OCI-M2 (cell line): ENCODE results near the gene GOLGA8B.
"Not testable (repeated sequence)": the region's sequence is repeated elsewhere in the genome, so short reads cannot be mapped to it uniquely, and the experiment has no call there.

Source experiments
- DNase-seq: peaks from one replicate; lab custom pipeline; 2025; ENCODE audit not compliant: unreplicated experiment; lab: John Stamatoyannopoulos, UW

The GOLGA8B gene

DNA sequence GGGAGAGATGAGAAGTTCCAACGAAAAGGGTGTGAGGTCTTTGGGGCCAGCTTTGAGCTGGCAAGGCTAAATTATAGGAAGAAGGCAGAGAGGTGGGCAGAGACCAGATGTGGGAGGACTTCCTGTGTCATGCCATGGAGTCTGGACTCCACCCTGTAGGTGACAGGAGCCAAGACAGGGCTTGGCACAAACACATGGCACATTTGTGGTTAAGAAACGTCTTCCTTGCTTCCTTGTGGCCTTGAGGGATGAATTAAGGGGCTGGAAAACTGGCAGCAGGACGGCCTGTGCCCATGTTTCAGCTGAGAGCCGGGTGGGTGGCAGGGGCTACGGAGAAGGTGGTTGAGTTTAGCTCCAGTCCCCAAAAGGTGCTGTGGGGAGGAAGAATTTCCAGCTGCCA, 18.7 kb downstream of the GOLGA8B start:
- DNase-seq: not testable (repeated sequence)

DNA sequence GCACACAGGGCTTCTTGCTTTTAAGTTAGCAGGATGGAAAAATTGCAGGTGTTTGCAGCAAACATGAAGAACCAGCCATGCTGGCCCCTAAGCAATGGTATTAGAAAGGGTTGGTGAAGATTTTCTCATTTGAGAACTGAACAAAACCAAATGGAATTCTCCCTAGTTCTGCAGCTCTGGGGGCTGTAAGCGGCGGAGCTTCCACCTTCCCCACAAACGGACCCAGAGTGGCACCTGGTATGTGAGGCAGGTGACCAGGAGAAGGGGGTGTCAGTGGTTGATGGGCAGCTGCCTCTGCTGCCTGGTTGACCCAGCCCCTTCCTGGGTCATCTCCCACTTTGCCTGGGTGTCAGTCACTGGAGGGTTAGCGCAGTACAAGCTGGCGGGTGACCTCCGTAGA, 22.6 kb downstream of the GOLGA8B start:
- not testable (repeated sequence) for DNase-seq

DNA sequence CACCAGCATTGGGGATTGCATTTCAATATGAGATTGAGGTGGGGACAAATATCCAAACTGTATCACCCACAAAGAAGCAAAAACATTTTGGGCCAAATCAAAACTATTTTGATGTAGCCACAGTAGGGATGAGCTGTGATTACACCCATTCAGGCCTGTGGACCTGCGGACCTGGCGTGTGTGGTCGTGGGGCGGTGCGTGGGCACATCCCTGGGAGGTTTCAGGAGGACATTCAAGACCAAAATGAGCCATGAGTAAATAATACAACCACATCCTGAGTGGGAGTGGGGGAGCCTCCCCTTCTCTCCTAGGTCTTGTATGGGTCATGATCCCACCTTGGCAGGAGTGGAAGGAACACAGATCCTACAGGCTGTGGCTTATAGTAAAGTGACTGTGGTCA, 23.7 kb downstream of the GOLGA8B start:
- not testable (repeated sequence) for DNase-seq

DNA sequence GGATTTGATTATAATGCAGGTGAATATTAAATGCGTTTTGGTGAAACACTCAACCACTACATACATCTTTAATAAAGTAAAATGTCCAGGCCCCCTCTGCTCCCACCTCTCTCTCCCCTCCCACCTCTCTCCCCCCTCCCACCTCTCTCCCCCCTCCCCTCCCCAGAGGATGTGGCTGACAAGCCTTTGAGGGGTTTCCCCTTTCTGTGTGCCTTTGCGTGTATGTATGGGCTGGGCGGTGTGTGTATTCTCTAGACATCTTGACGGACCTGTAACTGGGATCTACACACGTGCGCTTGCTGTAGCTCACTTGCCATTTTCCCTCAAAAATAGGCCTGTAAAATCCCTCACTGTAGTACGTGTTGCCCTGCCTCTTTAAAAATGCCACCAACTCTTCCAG, 28.3 kb downstream of the GOLGA8B start:
- not testable (repeated sequence) for DNase-seq

DNA sequence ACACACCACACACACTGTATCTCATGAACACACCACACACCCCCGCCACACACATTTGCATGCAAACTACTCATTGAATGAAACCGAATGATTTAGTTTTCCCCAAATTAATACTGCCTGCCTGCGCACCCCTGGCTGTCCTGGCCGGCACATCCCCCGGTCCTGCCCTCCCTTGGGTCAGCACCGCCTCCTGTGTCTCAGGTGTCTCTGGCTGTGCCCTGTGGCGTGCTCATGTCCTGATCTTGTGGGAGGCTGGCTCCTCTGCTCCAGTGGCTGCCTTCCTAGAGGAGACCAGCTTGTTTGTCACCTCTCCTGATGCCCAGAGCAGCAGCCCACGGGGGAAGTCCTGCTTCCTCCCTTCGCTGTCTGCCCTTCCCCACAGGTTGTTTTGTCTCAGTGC, 28.7 kb downstream of the GOLGA8B start:
- DNase-seq: not testable (repeated sequence)

DNA sequence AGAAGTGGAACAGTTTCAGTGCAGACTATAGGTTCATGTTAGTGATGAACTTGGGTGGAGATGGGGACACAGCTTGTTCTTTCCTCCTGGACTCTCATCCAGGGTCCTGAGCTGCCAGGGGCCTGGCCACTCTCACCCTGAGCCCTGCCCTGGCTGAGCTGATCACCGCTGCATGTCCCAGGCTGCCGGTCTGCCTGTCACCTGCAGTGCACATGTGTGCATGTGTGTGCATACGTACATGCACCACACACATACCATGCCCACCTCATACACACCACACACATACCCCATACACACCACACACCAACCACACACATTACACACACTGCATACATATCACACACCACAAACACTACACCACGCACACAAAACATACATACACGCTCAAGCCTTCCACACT, 29.3 kb downstream of the GOLGA8B start:
- not testable (repeated sequence) for DNase-seq

DNA sequence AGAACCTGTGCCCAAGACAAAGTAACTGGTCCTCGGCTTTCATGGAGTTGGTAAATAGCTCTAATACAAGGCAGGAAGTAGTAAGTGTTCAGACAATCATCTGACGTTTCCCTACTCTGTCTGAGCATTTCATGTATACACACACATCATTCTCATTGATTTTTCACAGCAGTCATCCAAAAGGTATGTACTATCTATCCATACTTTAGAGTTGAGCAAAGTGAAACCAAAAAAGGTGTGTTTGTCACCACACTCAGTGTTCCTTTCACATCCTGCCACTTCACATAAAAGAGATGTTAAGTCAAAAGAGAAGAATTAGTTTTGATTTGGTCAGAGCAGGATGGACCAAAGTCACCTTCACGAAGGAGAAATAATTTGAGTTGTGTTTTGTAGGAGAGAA, 33.3 kb downstream of the GOLGA8B start:
- DNase-seq: not testable (repeated sequence)

DNA sequence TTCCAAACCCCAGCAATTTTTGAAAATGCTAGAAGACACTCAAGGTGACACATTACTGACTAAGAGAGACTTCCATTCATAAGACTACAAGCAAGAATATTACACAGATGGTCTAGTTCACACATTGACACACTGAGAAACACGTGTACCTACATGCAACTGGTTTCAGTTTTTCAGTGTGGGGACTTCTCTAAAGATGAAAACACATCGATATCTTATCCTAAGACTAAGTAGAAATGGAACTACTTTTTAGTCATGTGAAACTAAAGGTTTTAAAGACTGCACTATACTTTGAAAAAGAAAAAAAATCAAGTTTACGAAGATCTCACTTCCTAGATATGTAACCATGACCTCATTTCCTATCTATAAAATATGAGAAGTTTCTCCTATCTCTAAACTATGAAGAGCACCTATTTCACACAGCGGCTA, 34.1 kb downstream of the GOLGA8B start:
- DNase-seq: not testable (repeated sequence)

DNA sequence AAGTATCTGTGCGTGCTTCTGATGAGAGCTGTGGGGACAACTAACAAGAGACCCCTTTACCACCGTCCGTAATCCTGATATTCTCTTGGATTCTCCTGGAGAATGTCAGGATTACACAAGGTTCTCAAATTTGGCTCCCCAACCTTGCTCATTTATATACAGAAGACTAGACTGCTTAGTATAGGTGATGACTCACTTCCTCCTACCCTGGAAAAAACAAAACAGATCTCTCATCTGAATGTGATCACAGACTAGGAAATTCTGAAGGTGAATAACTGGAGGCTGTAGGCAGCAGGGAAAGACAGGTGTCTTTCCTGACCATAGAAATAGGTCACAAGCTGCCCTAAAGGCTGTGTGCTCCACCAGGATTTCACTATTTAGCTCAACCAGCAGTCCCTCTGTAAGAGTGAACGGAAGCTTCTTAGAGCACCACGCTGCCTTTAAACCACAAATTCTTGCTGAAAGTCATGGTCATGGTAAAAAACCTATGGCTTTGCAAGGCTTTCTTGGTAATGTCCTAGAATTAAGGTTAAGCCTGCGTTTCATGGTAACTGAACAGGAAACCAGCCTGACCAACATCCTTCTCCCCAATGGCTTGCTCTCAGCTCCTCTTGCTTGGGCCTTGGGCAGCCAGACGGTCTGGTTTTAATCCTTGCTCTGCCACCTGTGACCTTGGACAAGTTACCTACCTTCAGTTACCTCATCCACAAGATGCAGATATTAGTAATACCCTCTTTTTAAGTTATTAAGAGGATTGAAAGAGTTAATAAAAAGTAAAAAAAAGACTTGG, 39.4 kb downstream of the GOLGA8B start:
- not testable (repeated sequence) for DNase-seq

DNA sequence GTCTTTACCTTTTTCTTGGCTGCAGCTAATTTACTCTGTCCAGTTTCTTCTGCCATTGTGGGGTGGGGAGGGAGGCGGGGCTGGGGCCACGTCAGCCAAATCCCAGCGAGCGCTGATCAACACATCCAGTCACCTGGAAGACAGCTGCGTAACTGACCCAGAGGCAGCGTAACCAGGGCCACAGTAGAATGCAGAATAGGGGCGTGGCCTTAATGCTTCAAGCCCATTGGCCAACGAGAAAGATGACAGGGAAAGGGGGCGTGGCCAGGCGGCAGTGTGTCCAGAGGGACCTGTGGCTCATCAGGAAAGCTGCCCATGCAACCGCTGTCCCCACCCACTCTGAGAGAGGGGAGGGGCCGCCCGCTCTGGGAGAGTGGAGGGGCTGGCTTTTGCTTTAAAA, 47.6 kb downstream of the GOLGA8B start:
- not testable (repeated sequence) for DNase-seq
